Measurements from ENCODE around the gene BACH2.
"Not testable (repeated sequence)": the region's sequence is repeated elsewhere in the genome, so short reads cannot be mapped to it uniquely, and the experiment has no call there.

The BACH2 gene

DNA sequence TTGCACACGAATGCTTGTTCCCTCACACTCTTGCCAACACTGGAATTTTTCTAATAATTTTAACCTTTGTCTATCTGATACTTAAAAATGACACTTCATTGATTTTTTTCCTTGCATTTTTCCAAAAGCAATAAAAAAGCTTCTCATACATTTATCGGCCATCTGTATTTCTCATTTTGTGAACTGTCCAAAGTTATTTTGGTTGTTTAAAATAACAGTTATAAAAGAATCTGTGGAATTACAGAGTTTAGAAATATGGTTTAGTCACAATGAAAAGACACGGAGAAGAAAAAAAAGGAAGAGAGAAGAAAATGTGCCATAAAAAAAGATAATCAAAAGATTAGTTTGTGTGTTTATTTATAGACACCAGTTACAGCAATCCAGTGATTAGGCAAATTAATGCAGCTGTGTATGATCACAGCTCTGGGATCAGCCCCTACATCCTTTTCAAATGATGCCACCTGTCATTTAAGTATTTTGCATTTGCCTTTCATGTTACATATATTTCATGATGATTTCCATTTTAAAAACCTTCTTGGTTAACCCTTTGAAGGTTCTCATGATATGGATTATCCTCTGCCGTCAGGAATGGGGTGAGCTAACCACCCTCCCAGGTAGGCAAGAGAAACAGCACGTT lies 171.7 kb downstream of the BACH2 start:
- DNase-seq (ENCODE audit: low read depth in 2 of 2): no peak

- no peak for DNase-seq (ENCODE audit: low read depth in 2 of 2)
Measured at GRCh38 chr6:90123831-90124230, 172.8 kb downstream of the BACH2 start.

DNA sequence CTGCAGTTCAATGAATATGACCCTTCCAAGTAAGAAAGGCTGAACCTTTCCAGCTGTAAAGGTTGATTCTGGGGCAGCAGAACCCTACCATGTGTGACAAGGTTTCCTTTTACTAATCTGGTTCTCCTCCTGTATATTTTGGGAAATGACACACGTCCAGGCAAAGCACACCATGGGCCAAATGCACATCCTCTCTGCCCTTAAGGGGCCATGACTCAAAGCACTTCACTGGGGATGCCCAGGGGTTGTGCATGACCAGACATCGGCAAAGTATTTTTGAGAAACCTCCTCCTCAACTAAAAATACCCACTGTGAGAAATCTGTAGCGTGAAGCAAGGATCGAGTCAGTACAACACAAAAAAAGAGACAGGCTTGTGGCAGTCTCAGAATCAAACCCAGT lies 174.7 kb downstream of the BACH2 start:
- DNase-seq (ENCODE audit: low read depth in 2 of 2): no peak

DNA sequence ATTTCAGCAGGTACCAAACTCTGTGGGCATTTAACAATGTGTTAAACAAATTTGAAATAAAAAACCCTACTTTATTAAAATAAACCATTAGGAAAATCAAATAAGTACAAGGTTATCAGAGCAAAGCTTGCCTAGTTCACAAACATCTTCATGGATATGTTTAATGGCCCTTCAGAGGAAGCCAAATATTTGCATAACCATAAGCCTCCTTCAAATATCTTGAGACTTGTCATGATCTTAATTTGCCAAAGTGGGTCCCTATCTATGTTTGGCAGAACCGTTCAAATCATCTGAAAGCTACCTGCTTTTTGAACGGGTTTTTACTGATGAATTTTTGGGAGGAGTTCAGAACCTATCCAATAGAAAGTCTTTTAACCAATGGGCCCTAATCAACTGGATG lies 176.3 kb downstream of the BACH2 start:
- DNase-seq (ENCODE audit: low read depth in 2 of 2): no peak

DNA sequence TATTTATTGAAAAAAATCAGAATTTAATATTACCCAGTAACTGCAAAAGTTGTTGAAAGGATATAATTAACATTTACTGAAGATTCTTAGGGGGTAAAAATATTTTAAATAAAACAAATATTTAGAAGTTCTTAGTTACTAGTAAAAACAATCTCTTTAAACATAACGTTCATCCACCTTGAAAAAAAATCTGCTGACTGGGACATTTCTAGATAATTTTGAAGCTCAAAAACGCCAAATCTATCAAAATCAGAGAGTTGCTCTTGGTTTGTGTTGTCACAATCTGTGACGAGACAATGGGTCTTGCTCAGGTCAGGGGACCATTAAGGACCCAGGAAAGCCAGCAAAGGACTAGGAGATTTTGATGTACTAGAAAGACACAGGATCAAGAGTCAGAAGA lies 177.0 kb downstream of the BACH2 start:
- no peak for DNase-seq (ENCODE audit: low read depth in 2 of 2)

GRCh38 chr6:90118581-90118980 lies 178.1 kb downstream of the BACH2 start:
- DNase-seq (ENCODE audit: low read depth in 2 of 2): no peak

- DNase-seq (ENCODE audit: low read depth in 2 of 2): no peak
Measured at GRCh38 chr6:90118069-90118468, 178.6 kb downstream of the BACH2 start.

GRCh38 chr6:90116126-90116525 lies 180.5 kb downstream of the BACH2 start:
- DNase-seq (ENCODE audit: low read depth in 2 of 2): not testable (repeated sequence)

DNA sequence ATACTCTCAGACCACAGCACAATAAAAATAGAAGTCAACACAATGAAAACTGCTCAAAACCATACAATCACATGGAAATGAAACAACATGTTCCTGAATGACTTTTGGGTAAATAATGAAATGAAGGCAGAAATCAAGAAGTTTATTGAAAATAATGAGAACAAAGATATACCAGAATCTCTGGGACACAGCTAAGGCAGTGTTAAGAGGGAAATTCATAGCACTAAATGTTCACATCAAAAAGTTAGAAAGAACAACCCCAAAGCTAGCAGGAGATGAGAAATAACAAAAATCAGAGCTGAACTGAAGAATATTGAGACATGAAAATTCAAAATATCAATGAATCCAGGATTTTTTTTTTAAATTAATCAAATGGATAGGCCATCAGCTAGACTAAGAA lies 183.3 kb downstream of the BACH2 start:
- no peak for DNase-seq (ENCODE audit: low read depth in 2 of 2)

GRCh38 chr6:90111387-90111786 lies 185.3 kb downstream of the BACH2 start:
- DNase-seq (ENCODE audit: low read depth in 2 of 2): no peak

GRCh38 chr6:90110971-90111370 lies 185.7 kb downstream of the BACH2 start:
- DNase-seq (ENCODE audit: low read depth in 2 of 2): peak; percentile 24 to 41

DNA sequence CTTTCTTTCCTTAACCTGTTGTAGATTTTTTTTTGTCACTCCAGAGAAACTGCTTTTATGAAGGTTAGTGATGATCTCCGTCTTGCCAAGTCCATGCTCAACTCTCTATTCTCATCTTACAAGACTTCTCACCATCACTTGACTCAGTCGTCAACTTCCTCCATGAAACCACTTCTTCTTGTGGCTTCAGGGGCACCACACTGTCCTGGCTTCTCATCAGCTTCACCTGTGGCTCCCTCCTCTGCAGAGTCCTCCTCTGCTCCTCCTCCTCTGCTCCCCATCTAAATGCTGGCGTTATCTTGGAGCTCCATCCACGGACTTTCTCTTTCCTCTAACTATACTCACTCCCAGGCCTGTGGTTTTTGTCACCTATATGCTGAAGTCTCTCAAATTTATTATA lies 187.5 kb downstream of the BACH2 start:
- no peak for DNase-seq (ENCODE audit: low read depth in 2 of 2)

- DNase-seq (ENCODE audit: low read depth in 2 of 2): no peak
Measured at GRCh38 chr6:90107771-90108282, 188.8 kb downstream of the BACH2 start.

DNA sequence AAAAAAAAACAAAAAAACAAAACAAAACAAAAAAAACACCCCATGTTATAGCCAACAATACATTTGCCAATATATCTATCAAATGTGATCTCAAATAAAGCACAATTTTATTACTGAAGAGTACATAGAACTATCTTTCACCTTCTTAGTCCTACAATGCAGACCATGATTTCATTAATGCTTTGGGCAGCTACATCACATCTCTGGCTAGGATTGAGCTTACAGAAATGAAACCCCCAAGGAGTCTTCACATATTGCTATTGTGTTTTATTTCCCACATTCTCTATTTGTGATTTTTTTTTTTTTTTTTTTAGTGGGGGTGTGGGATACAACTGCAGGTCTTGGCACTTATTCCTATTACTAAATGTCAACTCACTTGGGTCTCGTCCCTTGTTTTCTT lies 189.3 kb downstream of the BACH2 start:
- DNase-seq (ENCODE audit: low read depth in 2 of 2): no peak

DNA sequence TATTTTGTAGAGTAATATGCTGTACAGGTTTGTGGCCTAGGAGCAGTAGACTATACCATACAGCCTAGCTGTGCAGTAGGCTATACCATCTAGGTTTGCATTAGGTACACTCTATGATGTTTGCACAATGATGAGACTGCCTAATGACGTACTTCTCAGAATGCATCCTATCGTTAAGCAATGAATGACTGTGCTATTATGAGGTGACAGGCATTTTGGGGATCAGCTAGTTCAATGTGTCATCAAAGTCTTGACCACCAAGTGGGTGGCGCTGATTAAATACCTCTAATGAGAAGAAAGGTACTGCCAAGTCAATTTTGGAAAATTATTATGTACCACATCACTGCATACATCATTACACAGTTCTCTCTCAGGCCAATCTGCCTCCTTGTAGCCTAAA lies 190.2 kb downstream of the BACH2 start:
- no peak for DNase-seq (ENCODE audit: low read depth in 2 of 2)

GRCh38 chr6:90105506-90106170 lies 191.0 kb downstream of the BACH2 start:
- DNase-seq (ENCODE audit: low read depth in 2 of 2): no peak

GRCh38 chr6:90103056-90103800 lies 193.4 kb downstream of the BACH2 start:
- no peak for DNase-seq (ENCODE audit: low read depth in 2 of 2)

- no peak for DNase-seq (ENCODE audit: low read depth in 2 of 2)
Measured at GRCh38 chr6:90101403-90101802, 195.2 kb downstream of the BACH2 start.

- DNase-seq (ENCODE audit: low read depth in 2 of 2): no peak
Measured at GRCh38 chr6:90100059-90100665, 196.5 kb downstream of the BACH2 start.

DNA sequence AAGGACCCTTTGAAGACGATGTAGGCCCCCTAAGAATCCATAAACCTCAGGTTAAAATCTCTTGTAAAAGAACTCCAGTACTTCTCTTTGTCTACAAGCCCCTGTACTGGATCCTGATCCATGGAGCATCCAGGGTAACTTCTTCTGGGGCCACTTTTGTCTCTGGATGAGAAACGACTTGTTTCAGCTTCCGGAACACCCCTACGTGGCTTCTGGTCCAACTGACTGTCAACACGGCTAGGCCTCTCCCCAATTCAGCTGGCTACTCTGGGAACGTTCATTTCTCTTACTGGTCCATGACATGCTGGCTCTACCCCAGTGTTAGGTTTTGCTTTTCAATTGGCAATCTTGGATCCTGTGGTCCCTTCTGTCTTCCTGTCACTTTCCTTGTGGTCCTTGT lies 198.0 kb downstream of the BACH2 start:
- no peak for DNase-seq (ENCODE audit: low read depth in 2 of 2)

DNA sequence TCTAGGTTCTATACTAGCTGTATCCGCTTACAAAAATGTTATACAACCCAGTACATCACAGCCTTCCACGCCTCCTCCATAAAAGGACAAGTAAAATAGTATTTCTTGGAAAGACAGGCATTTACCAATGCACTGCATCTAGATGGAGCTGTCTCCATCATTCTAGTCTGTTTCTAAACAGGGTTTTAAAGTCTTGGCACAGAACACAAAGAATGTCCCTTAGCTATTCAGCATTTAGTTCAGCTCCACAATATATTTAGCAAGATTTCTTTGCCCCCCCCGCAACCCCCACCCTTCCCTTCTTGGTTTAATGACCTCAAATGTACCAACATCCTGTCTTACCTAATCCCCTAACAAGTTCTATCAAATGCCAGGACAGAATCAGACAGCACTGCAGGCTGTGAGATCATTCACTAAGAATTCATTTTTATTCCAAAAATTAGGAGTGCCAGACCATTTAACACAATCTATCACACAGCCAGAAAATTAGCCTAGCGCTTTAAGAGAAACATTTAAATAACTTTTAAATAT lies 198.6 kb downstream of the BACH2 start:
- DNase-seq (ENCODE audit: low read depth in 2 of 2): no peak

GRCh38 chr6:90097356-90097755 lies 199.3 kb downstream of the BACH2 start:
- DNase-seq (ENCODE audit: low read depth in 2 of 2): no peak

Data from activated CD8-positive, alpha-beta memory T cell treated with anti-CD3 and anti-CD28 coated beads for 4 hours (primary cell).